ENCODE results near the gene CEACAM16. TPM values are rescaled to one million over a fixed set of nuclear protein-coding genes. Genes with fewer than 3 reads are reported as not detected.

CEACAM16 gene
- total RNA-seq, 2 donors from 2014 or later: 0.52 TPM; not detected in 1

GRCh38 chr19:44741258-44741731 is 42.3 kb downstream of the CEACAM16 start:
- TF ChIP-seq CTCF (IDR thresholded peaks at IDR 0.05): no peak
- H3K27ac ChIP-seq: peak overlapping the region; percentile 99
- H3K4me3 ChIP-seq: no peak overlapping the region
- DNase-seq: peak; percentile 57
- no peaks in the 10 kb centered on the region for H3K27me3 ChIP-seq
- intact Hi-C loops (cut with DNase I): no loop called here
- peak overlapping the region in 1 of 2 donors; percentile 91 for H3K9ac ChIP-seq (ENCODE audit: low read depth in 2 of 2, low read length in 2 of 2)
- no peaks in the 10 kb centered on the region for H3K36me3 ChIP-seq
- H3K4me1 ChIP-seq: peaks cover 36% of the 10 kb centered on the region
- H3K9me3 ChIP-seq: no peaks in the 10 kb centered on the region

- Histone ChIP-seq H3K9ac (ENCODE audit: low read depth in 2 of 2, low read length in 2 of 2) (peak overlapping the region; percentile 70 to 91), H3K27me3 (no peaks in the 10 kb centered on the region), H3K9me3 (no peaks in the 10 kb centered on the region), H3K27ac (peak overlapping the region; percentile 99), H3K4me1 (peaks cover 36% of the 10 kb centered on the region), H3K4me3 (no peak overlapping the region), H3K36me3 (no peaks in the 10 kb centered on the region)
- intact Hi-C loops (cut with DNase I): no loop called here
- DNase-seq: peak; percentile 99
- TF ChIP-seq CTCF (IDR thresholded peaks at IDR 0.05): no peak
Measured at GRCh38 chr19:44741841-44742329, 42.9 kb downstream of the CEACAM16 start.

GRCh38 chr19:44742330-44743061 is 43.5 kb downstream of the CEACAM16 start:
- peak overlapping the region; percentile 99 for H3K27ac ChIP-seq
- H3K4me1 ChIP-seq: peaks cover 36% of the 10 kb centered on the region
- H3K4me3 ChIP-seq: no peak overlapping the region
- no peaks in the 10 kb centered on the region for H3K9me3 ChIP-seq
- H3K36me3 ChIP-seq: no peaks in the 10 kb centered on the region
- H3K9ac ChIP-seq (ENCODE audit: low read depth in 2 of 2, low read length in 2 of 2): peak overlapping the region; percentile 70 to 91
- intact Hi-C loops (cut with DNase I): no loop called here
- peak; percentile 41 for DNase-seq
- TF ChIP-seq CTCF (IDR thresholded peaks at IDR 0.05): no peak
- no peaks in the 10 kb centered on the region for H3K27me3 ChIP-seq

- H3K9ac ChIP-seq (ENCODE audit: low read depth in 2 of 2, low read length in 2 of 2): peak overlapping the region; percentile 56 to 70
- no peak overlapping the region for H3K4me3 ChIP-seq
- H3K36me3 ChIP-seq: no peaks in the 10 kb centered on the region
- H3K4me1 ChIP-seq: peaks cover 36% of the 10 kb centered on the region
- no peaks in the 10 kb centered on the region for H3K27me3 ChIP-seq
- peak; percentile 45 for DNase-seq
- H3K27ac ChIP-seq: peak overlapping the region; percentile 99
- no peaks in the 10 kb centered on the region for H3K9me3 ChIP-seq
- no peak for TF ChIP-seq CTCF (IDR thresholded peaks at IDR 0.05)
- intact Hi-C loops (cut with DNase I): no loop called here
Measured at GRCh38 chr19:44744871-44745332, 46.0 kb downstream of the CEACAM16 start.

- no peaks in the 10 kb centered on the region for H3K9me3 ChIP-seq
- DNase-seq: peak; percentile 89
- H3K27me3 ChIP-seq: no peaks in the 10 kb centered on the region
- intact Hi-C loops (cut with DNase I): no loop called here
- no peak for TF ChIP-seq CTCF (IDR thresholded peaks at IDR 0.05)
- peak overlapping the region; percentile 70 for H3K9ac ChIP-seq (ENCODE audit: low read depth in 2 of 2, low read length in 2 of 2)
- peaks cover 35% of the 10 kb centered on the region for H3K4me1 ChIP-seq
- H3K4me3 ChIP-seq: no peak overlapping the region
- H3K27ac ChIP-seq: peak overlapping the region; percentile 99
- H3K36me3 ChIP-seq: peaks cover under 1% of the 10 kb centered on the region
Measured at GRCh38 chr19:44745341-44745831, 46.4 kb downstream of the CEACAM16 start.
